Astrocyte (in vitro differentiated cells and primary cell): ENCODE measurements around the gene SLC25A48.

Experiments used
- EZH2 ChIP-seq: IDR thresholded peaks from 2 replicates; pipeline ENCODE4 v1.6.1; 2012; ENCODE audit warnings: mild to moderate bottlenecking, low read length, inconsistent platforms; ENCODE audit not compliant: insufficient read depth
- TF ChIP-seq, protein P1 (sequence below): IDR thresholded peaks from 2 replicates; pipeline ENCODE4 v1.5.1; 2011; ENCODE audit warnings: low read depth, mild to moderate bottlenecking, inconsistent platforms, low read length, moderate library complexity; ENCODE audit not compliant: insufficient read depth

DNA sequence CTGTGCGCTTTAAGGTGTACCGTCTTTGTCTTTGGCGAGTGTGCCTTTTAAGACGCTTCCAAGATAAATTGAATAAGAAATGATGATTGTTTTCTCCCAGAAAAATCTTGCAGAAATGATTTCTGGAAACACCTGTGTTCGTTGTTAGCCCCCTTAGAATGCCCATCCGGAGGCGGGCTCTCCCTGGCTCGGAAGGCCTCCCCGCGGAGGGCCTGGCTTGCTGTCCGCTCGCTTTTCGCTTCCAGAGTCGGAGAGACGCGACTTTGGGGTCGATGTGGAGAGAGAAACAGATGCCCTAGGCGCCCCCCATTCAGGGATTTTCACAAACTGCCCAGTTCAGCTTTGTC lies 96.5 kb downstream of the SLC25A48 start:
- TF ChIP-seq, protein P1, sequence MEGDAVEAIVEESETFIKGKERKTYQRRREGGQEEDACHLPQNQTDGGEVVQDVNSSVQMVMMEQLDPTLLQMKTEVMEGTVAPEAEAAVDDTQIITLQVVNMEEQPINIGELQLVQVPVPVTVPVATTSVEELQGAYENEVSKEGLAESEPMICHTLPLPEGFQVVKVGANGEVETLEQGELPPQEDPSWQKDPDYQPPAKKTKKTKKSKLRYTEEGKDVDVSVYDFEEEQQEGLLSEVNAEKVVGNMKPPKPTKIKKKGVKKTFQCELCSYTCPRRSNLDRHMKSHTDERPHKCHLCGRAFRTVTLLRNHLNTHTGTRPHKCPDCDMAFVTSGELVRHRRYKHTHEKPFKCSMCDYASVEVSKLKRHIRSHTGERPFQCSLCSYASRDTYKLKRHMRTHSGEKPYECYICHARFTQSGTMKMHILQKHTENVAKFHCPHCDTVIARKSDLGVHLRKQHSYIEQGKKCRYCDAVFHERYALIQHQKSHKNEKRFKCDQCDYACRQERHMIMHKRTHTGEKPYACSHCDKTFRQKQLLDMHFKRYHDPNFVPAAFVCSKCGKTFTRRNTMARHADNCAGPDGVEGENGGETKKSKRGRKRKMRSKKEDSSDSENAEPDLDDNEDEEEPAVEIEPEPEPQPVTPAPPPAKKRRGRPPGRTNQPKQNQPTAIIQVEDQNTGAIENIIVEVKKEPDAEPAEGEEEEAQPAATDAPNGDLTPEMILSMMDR, result no peak
- TF ChIP-seq EZH2, result no peak
